ENCODE data around the gene DNAJC22.

Gene DNAJC22

GRCh38 chr12:49340095-49340870 lies 6.4 kb upstream of the DNAJC22 start:
- no peak for DNase-seq (ENCODE audit: low read depth, low spot score)
- no peak overlapping the region for H3K4me3 ChIP-seq
- H3K9ac ChIP-seq (ENCODE audit: insufficient read length) = no peak overlapping the region
- no peaks in the 10 kb centered on the region for H3K9me3 ChIP-seq (ENCODE audit: low read depth, low read length)
- H3K36me3 ChIP-seq (ENCODE audit: insufficient read depth, low read length) = no peaks in the 10 kb centered on the region
- no peak for TF ChIP-seq POLR2AphosphoS5 (IDR thresholded peaks at IDR 0.05; ENCODE audit: borderline replicate concordance, low read depth, low read length)
- TF ChIP-seq FOXP2 (optimal IDR thresholded peaks at IDR 0.05; ENCODE audit: control extremely low read depth, extremely low read length, insufficient read depth) = no peak
- no peak for TF ChIP-seq EZH2 (IDR thresholded peaks at IDR 0.05)
- no peak overlapping the region for H3K27ac ChIP-seq

DNA sequence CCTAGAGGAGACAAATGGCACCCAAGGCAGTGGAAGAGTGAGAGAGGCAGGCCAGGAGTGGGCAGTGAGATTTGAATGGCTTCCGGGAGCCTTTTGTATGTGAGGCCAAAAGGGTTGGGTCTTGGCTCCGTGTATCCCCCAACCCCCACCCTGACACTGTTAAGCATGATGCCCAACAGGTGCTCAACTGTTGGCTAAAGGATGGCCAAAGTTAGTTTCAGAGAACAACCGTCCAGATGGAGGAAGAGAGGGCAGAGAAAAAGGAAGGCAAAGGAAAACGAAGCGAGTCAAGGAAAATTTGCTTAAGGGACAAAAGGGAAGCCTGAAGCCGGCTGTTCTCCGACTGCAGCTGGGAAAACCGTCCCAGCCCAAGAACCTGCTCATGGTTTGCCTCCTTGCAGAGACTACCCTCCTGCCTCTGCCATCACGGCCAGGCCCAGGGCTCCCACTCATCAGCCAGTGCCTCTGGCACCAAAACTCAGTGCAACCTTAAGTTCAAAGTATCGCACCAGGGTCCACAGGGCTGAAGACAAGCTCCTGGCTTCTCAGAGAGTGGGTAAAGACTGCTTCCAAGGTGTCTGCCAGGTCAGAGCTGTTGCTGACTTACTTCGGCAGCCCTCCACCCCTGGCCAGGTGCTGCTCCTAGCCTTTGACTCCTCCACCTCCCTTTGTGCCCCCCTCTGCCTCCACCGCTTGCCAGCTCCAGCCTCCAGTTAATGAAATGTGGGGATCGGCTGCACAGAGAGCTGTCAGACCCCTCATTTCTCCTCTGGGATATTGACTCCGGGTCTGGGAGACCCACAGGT lies 5.5 kb upstream of the DNAJC22 start:
- Histone ChIP-seq H3K27ac (no peak overlapping the region), H3K9me3 (ENCODE audit: low read depth, low read length) (no peaks in the 10 kb centered on the region), H3K4me3 (no peak overlapping the region), H3K36me3 (ENCODE audit: insufficient read depth, low read length) (no peaks in the 10 kb centered on the region), H3K9ac (ENCODE audit: insufficient read length) (no peak overlapping the region)
- TF ChIP-seq EZH2 (IDR thresholded peaks at IDR 0.05) (no peak), POLR2AphosphoS5 (IDR thresholded peaks at IDR 0.05; ENCODE audit: borderline replicate concordance, low read depth, low read length) (no peak), FOXP2 (optimal IDR thresholded peaks at IDR 0.05; ENCODE audit: control extremely low read depth, extremely low read length, insufficient read depth) (no peak)
- DNase-seq (ENCODE audit: low read depth, low spot score) = no peak

DNA sequence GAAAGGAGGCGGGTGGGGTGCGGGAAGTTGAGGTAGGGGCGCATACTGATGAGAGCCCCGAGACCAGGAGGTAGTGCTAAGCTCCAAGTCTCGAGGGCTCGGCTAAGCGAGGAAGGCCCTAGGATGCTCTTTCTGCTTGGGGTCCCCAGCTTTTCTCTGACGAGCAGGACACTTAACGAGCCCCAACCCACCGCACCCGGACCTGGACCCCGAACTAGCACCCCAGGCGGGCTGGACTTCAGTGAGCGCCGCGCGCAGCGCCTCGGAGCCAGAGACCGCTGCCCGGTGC lies 5.0 kb upstream of the DNAJC22 start:
- no peak overlapping the region for H3K4me3 ChIP-seq

DNA sequence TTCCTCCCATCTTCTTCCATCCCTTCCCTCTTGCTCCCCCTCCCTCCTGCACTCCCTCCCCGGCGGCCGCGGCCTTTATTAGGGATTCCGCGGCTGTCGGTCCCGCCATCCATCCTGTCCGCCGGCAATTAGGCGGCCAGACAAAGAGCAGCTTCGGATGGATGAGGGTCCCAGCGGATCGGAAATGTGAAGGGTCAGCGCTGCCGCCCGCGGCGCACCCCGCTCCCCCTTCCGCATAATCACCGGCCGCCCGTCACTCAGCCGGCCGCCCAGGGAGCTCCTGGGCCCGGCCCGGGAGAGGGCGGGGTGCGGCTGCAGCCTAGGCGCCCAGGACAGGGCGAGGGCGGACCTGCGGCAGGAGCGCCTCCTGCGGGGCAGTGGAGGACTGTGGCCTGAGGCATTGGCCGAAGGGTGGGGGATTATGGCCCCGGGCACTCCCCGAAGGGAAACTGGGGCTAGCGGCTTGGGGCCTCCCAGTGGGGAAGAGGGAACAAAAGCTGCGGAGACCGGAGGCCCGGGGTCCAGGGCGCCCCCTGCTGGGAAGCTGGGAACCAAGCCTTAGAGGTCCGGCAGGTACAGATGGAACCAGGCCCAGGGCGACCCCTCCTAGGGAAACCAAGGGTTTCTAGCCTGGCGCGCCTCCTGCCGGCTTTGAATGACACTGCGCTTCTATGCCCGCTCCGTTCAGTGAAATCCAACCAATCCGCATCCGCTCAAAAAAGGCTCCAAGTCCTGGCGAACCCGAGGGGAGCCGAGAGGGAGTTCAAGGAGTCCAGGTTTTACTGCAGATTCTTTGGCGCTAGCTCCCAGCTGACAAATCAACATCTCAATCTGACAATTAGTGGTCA lies 4.4 kb upstream of the DNAJC22 start:
- no peak for DNase-seq (ENCODE audit: low read depth, low spot score)
- Histone ChIP-seq H3K27ac (no peak overlapping the region), H3K9ac (ENCODE audit: insufficient read length) (no peak overlapping the region)

More for the DNA sequence above, 5.0 kb upstream of the DNAJC22 start:
- TF ChIP-seq EZH2 (IDR thresholded peaks at IDR 0.05) = no peak
- no peak for TF ChIP-seq POLR2AphosphoS5 (IDR thresholded peaks at IDR 0.05; ENCODE audit: borderline replicate concordance, low read depth, low read length)
- no peak for TF ChIP-seq FOXP2 (optimal IDR thresholded peaks at IDR 0.05; ENCODE audit: control extremely low read depth, extremely low read length, insufficient read depth)
- H3K27ac ChIP-seq = no peak overlapping the region
- no peaks in the 10 kb centered on the region for H3K36me3 ChIP-seq (ENCODE audit: insufficient read depth, low read length)
- no peak overlapping the region for H3K9ac ChIP-seq (ENCODE audit: insufficient read length)
- H3K9me3 ChIP-seq (ENCODE audit: low read depth, low read length) = no peaks in the 10 kb centered on the region
- DNase-seq (ENCODE audit: low read depth, low spot score) = no peak

GRCh38 chr12:49342914-49343731 lies 3.6 kb upstream of the DNAJC22 start:
- no peak for TF ChIP-seq EZH2 (IDR thresholded peaks at IDR 0.05)
- no peak for TF ChIP-seq FOXP2 (optimal IDR thresholded peaks at IDR 0.05; ENCODE audit: control extremely low read depth, extremely low read length, insufficient read depth)
- TF ChIP-seq POLR2AphosphoS5 (IDR thresholded peaks at IDR 0.05; ENCODE audit: borderline replicate concordance, low read depth, low read length) = no peak
- Histone ChIP-seq H3K36me3 (ENCODE audit: insufficient read depth, low read length) (no peaks in the 10 kb centered on the region), H3K9me3 (ENCODE audit: low read depth, low read length) (no peaks in the 10 kb centered on the region), H3K4me3 (no peak overlapping the region), H3K9ac (ENCODE audit: insufficient read length) (no peak overlapping the region), H3K27ac (no peak overlapping the region)
- DNase-seq (ENCODE audit: low read depth, low spot score) = no peak

More for the DNA sequence above, 4.4 kb upstream of the DNAJC22 start:
- no peaks in the 10 kb centered on the region for H3K36me3 ChIP-seq (ENCODE audit: insufficient read depth, low read length)
- no peak overlapping the region for H3K4me3 ChIP-seq
- H3K9me3 ChIP-seq (ENCODE audit: low read depth, low read length) = no peaks in the 10 kb centered on the region
- TF ChIP-seq POLR2AphosphoS5 (IDR thresholded peaks at IDR 0.05; ENCODE audit: borderline replicate concordance, low read depth, low read length) = no peak
- no peak for TF ChIP-seq FOXP2 (optimal IDR thresholded peaks at IDR 0.05; ENCODE audit: control extremely low read depth, extremely low read length, insufficient read depth)
- no peak for TF ChIP-seq EZH2 (IDR thresholded peaks at IDR 0.05)

DNA sequence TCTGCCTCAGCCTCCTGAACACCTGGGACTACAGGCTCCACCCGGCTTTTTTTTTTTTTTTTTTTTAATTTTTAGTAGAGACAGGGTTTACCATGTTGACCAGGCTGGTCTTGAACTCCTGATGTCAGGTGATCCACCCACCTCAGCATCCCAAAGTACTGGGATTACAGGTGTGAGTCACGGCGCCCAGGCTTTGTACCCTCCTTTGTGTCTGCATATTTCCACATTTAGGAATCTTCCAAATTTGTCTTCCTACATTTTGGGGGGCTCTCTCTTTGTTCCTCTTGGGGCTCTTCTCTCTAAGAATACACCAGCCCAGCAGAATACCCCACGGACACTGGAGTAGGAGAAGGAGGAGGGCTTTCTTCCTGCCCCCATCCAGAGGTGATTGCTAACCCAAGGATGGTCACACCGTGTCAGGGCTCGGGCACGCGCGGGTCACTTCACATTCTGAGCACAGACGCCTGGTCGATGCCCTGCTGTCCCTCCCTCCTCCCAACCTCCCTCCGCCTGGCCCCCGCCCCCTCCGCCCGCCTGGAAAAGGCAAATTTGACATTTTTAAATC lies 2.1 kb upstream of the DNAJC22 start:
- H3K4me3 ChIP-seq = no peak overlapping the region
- TF ChIP-seq FOXP2 (optimal IDR thresholded peaks at IDR 0.05; ENCODE audit: control extremely low read depth, extremely low read length, insufficient read depth) (no peak), EZH2 (IDR thresholded peaks at IDR 0.05) (no peak), POLR2AphosphoS5 (IDR thresholded peaks at IDR 0.05; ENCODE audit: borderline replicate concordance, low read depth, low read length) (no peak)
- no peaks in the 10 kb centered on the region for H3K9me3 ChIP-seq (ENCODE audit: low read depth, low read length)
- no peak overlapping the region for H3K9ac ChIP-seq (ENCODE audit: insufficient read length)
- no peak overlapping the region for H3K27ac ChIP-seq
- no peak for DNase-seq (ENCODE audit: low read depth, low spot score)
- H3K36me3 ChIP-seq (ENCODE audit: insufficient read depth, low read length) = no peaks in the 10 kb centered on the region

DNA sequence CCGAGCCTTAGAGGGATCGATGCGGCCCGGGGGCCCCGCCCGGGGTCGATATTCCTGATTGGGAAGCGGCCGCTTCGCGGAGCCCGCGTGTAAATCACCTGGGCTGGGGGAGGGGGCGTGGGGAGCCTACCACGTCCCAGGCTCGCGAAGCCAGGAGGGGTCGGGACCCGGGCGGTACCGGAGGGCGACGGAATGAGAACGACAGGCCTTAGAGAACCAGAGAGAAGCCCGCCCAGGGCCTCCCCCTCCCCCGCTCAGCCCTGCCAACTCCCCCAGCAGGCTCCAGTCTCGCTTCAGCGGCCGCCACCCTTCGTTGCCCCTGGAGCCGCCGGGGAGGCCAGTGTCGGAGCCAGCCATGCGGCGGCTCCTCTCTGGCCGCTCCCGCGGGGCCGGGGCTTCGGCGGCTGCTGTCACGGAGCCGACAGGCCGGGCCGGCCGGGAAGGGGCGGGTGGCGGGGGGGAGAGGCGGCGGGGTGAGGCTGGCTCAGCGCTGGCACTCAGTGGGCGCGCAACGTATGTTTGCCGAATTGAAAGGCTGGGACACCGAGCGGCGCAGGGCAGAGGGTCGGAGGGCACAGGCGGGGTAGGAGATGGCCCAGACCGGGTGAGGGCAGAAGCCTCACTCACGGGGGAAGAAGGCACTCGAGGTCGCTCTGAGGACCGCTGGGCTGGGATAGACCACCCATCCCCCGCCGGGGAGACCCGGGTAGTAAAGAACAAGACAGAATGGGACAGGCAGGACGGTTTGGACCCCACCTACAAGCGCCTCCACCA lies 1.4 kb upstream of the DNAJC22 start:
- H3K9ac ChIP-seq (ENCODE audit: insufficient read length) = no peak overlapping the region
- no peak for DNase-seq (ENCODE audit: low read depth, low spot score)
- H3K36me3 ChIP-seq (ENCODE audit: insufficient read depth, low read length) = no peaks in the 10 kb centered on the region
- no peak overlapping the region for H3K4me3 ChIP-seq
- TF ChIP-seq POLR2AphosphoS5 (IDR thresholded peaks at IDR 0.05; ENCODE audit: borderline replicate concordance, low read depth, low read length) (no peak), EZH2 (IDR thresholded peaks at IDR 0.05) (no peak), FOXP2 (optimal IDR thresholded peaks at IDR 0.05; ENCODE audit: control extremely low read depth, extremely low read length, insufficient read depth) (no peak)
- no peaks in the 10 kb centered on the region for H3K9me3 ChIP-seq (ENCODE audit: low read depth, low read length)
- H3K27ac ChIP-seq = no peak overlapping the region

Data from SK-N-MC (cell line).